Central memory CD8-positive, alpha-beta T cell (primary cell): Measurements from ENCODE around the gene KCND1.
"Not testable (repeated sequence)": the region's sequence is repeated elsewhere in the genome, so short reads cannot be mapped to it uniquely, and the experiment has no call there.

Experiments used
- ATAC-seq: fragments of 150-1000 bp; cut with Tn5 transposase; replicated peaks from 2 replicates; pipeline ENCODE4 v1.10.0; 2022; ENCODE audit warnings: mild to moderate bottlenecking, moderate FRiP score, moderate number of reproducible peaks; ENCODE audit not compliant: poor library complexity, severe bottlenecking; ENCODE audit errors: extremely low read depth
- DNase-seq, 2 donors: peaks; one replicate each; pipeline ENCODE4 v3.0.0; 2021; ENCODE audit warnings: low spot score in 2 of 2
- H3K27ac Mint-ChIP-seq: one replicate; pipeline ENCODE4 v1.8.0; 2022; ENCODE audit warnings: low read depth, mild to moderate bottlenecking, moderate library complexity, mixed read lengths
- H3K27me3 Mint-ChIP-seq: one replicate; pipeline ENCODE4 v1.8.0; 2022; ENCODE audit warnings: mixed read lengths
- H3K36me3 Mint-ChIP-seq: one replicate; pipeline ENCODE4 v1.8.0; 2022; ENCODE audit warnings: mild to moderate bottlenecking, moderate library complexity, mixed read lengths; ENCODE audit not compliant: insufficient read depth
- H3K4me1 Mint-ChIP-seq: one replicate; pipeline ENCODE4 v1.8.0; 2022; ENCODE audit warnings: mixed read lengths
- H3K4me3 Mint-ChIP-seq: one replicate; pipeline ENCODE4 v1.8.0; 2022; ENCODE audit warnings: mild to moderate bottlenecking, moderate library complexity, mixed read lengths
- H3K9me3 Mint-ChIP-seq: one replicate; pipeline ENCODE4 v1.8.0; 2022; ENCODE audit warnings: mixed read lengths

KCND1 gene

DNA sequence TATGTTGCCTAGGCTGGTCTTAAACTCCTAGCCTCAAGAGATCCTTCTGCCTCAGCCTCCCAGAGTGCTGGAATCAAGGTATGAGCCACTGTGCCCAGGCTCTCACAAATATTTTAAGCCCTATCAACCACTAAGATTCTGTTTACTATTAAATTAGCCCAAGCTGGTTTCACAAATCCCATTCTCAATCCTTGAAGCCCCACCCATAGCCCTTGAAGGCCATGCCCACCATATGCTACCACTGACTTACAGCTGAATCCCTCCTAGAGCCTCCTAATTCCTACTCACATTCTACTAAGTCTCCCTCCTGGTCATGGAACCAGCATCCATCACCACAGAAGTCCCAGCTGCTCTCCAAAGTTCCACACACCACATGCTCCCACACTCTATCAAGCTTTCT lies 20.7 kb upstream of the KCND1 start:
- Mint-ChIP-seq H3K4me3 (no peak overlapping the region), H3K27me3 (no peaks in the 10 kb centered on the region), H3K9me3 (no peaks in the 10 kb centered on the region), H3K27ac (no peak overlapping the region), H3K36me3 (peaks cover 44% of the 10 kb centered on the region), H3K4me1 (peaks cover 14% of the 10 kb centered on the region)
- DNase-seq, result no peak
- no peak for ATAC-seq

DNA sequence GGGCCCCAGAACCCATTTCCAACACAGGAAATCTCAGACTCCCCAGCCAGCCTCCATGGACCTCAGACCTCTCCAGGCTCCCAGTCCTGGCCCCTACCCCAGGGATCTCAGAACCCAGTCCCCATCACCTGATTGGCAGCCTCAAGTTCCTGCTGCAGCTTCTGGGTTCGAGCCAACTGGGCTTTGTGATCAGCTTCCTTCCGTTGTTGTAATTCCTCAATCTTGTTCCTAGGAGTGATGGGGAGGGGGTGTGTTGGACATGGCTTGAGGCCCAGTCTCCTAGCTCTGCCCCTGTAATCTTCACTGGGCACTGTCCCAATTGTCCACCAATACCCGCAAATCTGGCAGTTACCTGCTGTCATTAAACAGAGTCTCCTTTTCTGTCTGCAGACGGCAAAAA lies 17.8 kb upstream of the KCND1 start:
- H3K9me3 Mint-ChIP-seq, result no peaks in the 10 kb centered on the region
- H3K4me1 Mint-ChIP-seq, result no peaks in the 10 kb centered on the region
- DNase-seq (no peak), ATAC-seq (no peak)
- H3K36me3 Mint-ChIP-seq, result peaks cover 51% of the 10 kb centered on the region
- no peaks in the 10 kb centered on the region for H3K27me3 Mint-ChIP-seq
- H3K27ac Mint-ChIP-seq, result no peak overlapping the region
- no peak overlapping the region for H3K4me3 Mint-ChIP-seq

DNA sequence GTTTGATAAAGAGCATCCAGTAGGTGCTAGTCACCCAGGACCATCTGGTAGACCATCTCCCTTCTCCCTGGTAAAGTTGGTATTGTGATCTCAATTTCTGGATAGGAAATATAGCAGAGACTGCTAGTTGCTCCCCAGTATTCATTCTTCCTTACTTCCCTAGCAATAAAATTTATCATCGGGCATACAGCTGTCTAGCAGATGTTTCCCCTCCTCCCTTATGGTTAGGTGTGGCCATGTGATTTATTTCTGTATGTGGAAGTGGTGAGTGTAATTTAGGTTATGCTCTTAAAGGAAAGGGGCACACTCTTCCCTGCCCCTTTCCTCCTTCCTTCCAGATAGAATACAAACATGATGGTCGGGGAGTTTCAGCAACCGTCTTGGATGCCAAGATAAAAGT lies 12.3 kb upstream of the KCND1 start:
- H3K9me3 Mint-ChIP-seq, result no peaks in the 10 kb centered on the region

DNA sequence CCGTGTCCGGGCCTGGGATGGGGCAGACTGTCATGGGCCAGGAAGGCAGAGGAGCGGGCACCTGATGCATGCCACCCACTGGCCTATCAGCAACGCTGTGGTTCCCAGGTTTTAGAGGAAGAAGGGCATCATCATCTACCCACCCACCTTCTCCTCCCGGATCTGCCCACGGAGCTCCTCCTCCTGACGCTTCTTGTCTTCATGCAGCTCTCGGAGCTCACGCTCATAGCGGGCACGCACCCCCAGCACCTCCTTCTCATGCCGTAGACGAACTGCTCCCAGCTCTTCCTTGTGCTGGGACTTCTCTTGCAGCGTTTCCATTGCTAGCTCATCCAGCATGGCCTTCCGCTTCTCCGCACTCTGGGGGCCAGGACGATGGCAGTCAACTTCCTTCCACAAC lies 11.4 kb upstream of the KCND1 start:
- Mint-ChIP-seq H3K27me3 (no peaks in the 10 kb centered on the region), H3K9me3 (no peaks in the 10 kb centered on the region), H3K4me1 (no peaks in the 10 kb centered on the region), H3K4me3 (no peak overlapping the region), H3K36me3 (peaks cover 50% of the 10 kb centered on the region), H3K27ac (no peak overlapping the region)
- DNase-seq, result no peak
- ATAC-seq, result no peak

More for the DNA sequence above, 12.3 kb upstream of the KCND1 start:
- DNase-seq (no peak), ATAC-seq (no peak)
- H3K4me3 Mint-ChIP-seq, result no peak overlapping the region
- H3K27me3 Mint-ChIP-seq, result no peaks in the 10 kb centered on the region
- peaks cover 48% of the 10 kb centered on the region for H3K36me3 Mint-ChIP-seq
- no peak overlapping the region for H3K27ac Mint-ChIP-seq
- H3K4me1 Mint-ChIP-seq, result no peaks in the 10 kb centered on the region

DNA sequence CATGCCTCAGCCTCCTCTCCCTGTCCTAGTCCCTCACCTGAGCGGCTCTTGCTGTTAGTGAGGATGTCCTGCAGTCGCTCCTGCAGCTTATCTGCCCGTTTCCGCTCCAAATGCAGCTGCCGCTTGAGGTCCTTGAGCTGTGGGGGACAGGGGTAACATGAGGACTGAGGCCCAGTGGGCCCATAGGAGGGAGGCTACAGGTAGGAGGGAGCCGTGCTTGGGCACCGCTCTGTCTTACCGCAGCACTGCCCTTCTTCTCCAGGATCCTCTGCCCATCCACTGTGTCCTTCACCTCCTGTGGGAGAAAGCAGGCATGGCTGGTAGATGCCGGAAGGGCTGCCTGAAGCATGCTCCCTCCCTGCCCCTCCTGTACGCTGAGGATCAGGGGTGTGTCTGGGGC lies 9.5 kb upstream of the KCND1 start:
- no peak for ATAC-seq
- Mint-ChIP-seq H3K27ac (no peak overlapping the region), H3K36me3 (peaks cover 52% of the 10 kb centered on the region), H3K4me3 (no peak overlapping the region), H3K27me3 (no peaks in the 10 kb centered on the region), H3K9me3 (no peaks in the 10 kb centered on the region), H3K4me1 (no peaks in the 10 kb centered on the region)
- no peak for DNase-seq

DNA sequence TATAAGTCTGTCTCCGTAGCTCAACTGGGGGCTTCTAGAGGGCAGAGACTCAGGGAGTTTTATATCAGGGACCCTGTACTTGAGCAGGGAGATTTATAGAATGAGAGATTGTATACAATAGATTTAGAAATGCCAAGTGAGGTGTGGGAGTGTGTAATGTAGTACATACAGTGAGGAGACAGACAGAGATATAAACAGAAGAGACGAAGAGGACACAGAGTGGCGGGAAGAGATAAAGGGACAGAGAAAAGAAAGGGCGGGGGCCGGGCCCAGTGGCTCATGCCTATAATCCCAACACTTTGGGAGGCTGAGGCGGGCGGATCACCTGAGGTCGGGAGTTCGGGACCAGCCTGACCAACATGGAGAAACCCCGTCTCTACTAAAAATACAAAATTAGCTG lies 8.7 kb upstream of the KCND1 start:
- H3K36me3 Mint-ChIP-seq, result peaks cover 49% of the 10 kb centered on the region
- not testable (repeated sequence) for H3K4me1 Mint-ChIP-seq, H3K27ac Mint-ChIP-seq, H3K9me3 Mint-ChIP-seq, H3K27me3 Mint-ChIP-seq, ATAC-seq, H3K4me3 Mint-ChIP-seq, DNase-seq

DNA sequence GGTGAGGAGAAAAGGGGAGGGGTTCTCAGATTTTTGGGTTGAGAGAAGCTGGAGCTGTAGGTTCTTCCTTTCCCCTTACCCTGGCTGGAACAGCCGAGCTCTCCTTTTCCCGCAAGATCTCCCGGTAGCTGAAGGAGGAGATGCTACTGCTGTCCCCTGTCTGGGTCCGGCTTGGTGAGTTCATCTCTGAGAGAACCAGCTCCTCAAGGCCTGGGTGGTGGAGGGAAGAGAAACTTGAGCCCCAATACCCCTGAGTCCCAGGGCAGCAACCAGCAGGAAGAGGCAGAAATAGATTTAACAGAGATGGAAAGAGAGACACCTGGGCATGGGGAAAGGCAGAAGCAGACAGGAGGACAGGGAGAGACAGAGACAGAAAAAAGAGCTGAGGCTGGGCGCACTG lies 6.6 kb upstream of the KCND1 start:
- Mint-ChIP-seq H3K36me3 (peaks cover 48% of the 10 kb centered on the region), H3K4me1 (no peaks in the 10 kb centered on the region), H3K9me3 (no peaks in the 10 kb centered on the region), H3K4me3 (no peak overlapping the region), H3K27me3 (no peaks in the 10 kb centered on the region), H3K27ac (no peak overlapping the region)
- no peak for DNase-seq
- ATAC-seq, result no peak

DNA sequence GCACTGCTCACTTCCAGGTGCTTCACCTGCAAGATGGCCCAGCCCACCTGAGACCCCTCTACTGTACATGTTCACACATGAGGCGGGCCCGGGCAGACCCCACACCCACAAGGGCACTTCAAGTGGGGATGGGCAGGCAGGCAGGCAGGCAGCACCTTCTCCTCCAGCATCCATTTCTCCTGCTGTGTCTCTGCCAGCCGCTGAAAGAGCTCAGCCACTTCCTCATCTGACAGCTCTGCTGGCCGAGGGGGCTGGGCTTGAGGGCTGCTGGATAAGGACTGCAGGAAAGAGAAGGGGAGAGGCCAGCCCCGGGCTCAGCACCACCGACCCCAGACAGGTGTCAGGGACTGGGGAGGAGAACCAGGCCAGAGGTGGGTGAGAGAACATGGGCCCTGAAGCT lies 4.4 kb upstream of the KCND1 start:
- Mint-ChIP-seq H3K9me3 (no peaks in the 10 kb centered on the region), H3K4me3 (no peak overlapping the region), H3K36me3 (peaks cover 40% of the 10 kb centered on the region), H3K27me3 (no peaks in the 10 kb centered on the region), H3K27ac (peak overlapping the region; percentile 16), H3K4me1 (peaks cover 6% of the 10 kb centered on the region)
- DNase-seq (no peak), ATAC-seq (no peak)

DNA sequence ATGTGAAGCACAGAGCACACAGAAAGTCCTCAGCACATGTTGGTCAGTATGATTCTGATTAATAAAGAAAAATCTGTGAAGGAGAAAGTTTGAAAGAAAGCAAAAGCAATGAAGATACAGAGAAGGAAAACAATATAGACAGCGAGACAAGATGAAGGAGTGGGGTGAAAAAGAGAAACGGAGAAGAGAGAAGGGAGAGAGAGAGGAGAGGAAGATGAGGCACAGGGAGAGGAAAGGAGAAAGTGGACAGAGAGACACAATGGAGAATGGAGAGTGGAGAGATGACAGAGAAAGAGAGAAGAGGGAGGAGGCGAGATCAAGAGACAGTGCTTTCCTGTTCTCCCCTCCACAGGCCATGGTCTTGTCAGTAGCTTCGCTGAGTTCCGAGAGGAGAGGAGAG lies 3.9 kb upstream of the KCND1 start:
- H3K27me3 Mint-ChIP-seq, result no peaks in the 10 kb centered on the region
- DNase-seq, result no peak
- H3K27ac Mint-ChIP-seq, result peak overlapping the region; percentile 16
- no peak for ATAC-seq
- H3K9me3 Mint-ChIP-seq, result no peaks in the 10 kb centered on the region
- H3K4me3 Mint-ChIP-seq, result no peak overlapping the region
- H3K36me3 Mint-ChIP-seq, result peaks cover 35% of the 10 kb centered on the region
- H3K4me1 Mint-ChIP-seq, result peaks cover 10% of the 10 kb centered on the region

DNA sequence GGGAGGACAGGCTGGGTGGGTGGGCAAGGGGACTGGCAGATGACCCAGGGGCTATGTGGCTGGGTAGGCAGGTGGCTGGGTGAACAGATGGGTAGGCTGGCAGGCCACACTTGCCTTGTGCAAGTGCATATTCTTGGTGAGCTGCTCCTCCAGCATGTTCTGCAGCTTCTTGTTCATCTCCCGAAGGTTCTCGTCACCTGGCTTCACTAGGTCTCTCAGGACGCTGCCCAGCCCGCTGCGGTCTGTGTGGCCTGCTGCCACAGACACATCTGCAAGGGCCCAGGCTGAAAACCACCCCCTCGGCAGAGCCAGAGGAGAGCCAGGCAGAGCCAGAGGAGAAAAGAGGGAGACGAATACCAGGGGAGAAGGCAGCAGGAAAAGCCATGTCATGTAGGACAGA lies 3.4 kb upstream of the KCND1 start:
- H3K27me3 Mint-ChIP-seq, result no peaks in the 10 kb centered on the region
- H3K4me3 Mint-ChIP-seq, result no peak overlapping the region
- peaks cover 10% of the 10 kb centered on the region for H3K4me1 Mint-ChIP-seq
- DNase-seq, result no peak
- peak overlapping the region; percentile 16 for H3K27ac Mint-ChIP-seq
- no peak for ATAC-seq
- peaks cover 32% of the 10 kb centered on the region for H3K36me3 Mint-ChIP-seq
- no peaks in the 10 kb centered on the region for H3K9me3 Mint-ChIP-seq

DNA sequence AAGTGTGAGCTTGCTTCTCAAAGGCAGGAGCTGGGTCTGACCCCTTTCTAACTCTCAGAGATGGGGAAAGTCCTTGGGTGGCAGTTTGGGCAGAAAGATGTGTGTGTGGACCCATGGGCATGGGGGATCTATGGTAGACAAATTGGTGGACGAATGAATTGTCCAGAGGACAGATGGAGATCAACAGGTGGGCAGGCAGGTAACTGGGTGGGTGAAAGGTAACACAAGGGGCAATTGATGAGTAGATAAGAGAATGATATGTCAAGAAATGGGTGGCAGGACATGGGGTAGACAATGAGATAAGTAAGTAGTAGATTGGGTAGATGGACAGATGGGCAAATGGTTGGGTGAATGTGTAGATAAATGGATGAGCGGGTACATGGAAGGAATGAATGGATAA lies 2.9 kb upstream of the KCND1 start:
- ATAC-seq (no peak), DNase-seq (no peak)
- Mint-ChIP-seq H3K27ac (no peak overlapping the region), H3K4me1 (peaks cover 10% of the 10 kb centered on the region), H3K9me3 (no peaks in the 10 kb centered on the region), H3K27me3 (no peaks in the 10 kb centered on the region), H3K36me3 (peaks cover 30% of the 10 kb centered on the region), H3K4me3 (no peak overlapping the region)

DNA sequence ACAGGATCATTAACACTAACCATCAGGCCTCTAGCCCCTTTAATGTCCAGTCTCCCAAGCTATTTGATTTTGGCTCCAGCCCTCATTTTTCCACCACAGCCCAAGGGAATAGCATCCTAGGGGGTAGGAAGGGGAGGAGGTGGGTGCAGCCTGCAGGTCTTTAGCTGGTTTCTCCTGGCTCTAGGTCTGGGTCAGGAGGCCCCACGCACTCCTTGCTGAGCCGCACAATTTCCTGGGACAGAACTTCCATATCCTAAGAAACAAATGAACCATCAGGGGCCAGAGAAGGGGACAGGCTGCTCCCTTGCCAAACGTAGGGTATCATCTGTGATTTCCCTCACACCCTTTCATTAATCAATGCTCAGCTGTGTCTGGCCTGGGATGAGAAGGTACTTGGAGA lies 2.4 kb upstream of the KCND1 start:
- no peak overlapping the region for H3K4me3 Mint-ChIP-seq
- no peak overlapping the region for H3K27ac Mint-ChIP-seq
- DNase-seq, result no peak
- no peak for ATAC-seq
- H3K36me3 Mint-ChIP-seq, result peaks cover 29% of the 10 kb centered on the region
- H3K4me1 Mint-ChIP-seq, result peaks cover 10% of the 10 kb centered on the region
- H3K9me3 Mint-ChIP-seq, result no peaks in the 10 kb centered on the region
- H3K27me3 Mint-ChIP-seq, result no peaks in the 10 kb centered on the region

DNA sequence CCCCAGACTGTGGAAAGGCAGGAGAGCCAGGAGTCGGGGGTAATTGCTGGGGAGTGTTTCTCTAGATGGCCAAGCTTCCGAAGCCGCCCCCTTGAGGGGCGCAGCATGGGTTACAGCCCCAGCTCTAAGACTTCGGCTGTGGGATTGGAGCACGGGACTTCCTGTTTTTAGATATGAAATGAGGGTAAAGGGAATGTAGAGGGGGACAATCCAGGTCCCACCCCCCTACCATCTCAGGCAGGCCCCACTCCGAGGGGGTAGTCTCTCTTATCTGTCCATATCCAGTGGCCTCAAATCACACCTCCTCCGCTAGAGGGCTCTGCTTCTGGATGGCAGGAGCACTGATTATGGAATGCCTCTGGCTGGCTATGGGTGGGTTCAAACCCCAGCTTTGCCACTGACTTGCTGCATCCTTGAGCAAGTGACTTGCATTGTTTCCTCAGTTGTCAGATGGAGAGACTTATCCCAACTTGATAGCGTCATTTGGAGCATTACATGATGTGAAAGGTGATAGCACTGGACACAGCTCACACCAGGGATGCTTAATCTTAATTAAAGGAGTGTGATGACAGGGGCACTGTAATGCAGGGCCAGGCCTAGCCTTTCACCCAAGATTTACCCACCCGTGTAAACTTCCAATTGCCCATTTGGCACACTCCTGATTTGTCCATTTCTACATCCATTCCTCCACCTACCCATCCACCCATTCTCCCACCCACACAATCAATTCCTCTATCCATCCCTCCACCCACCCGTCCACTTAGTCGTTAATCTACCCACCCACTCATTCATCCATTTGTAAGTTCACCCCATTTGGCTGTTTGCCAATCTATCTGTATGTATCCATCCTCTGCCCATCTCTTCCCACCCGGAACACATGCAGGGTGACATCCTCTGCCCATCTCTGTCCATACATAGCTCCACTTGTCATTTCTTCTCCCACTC lies 848 bp upstream of the KCND1 start:
- Mint-ChIP-seq H3K27ac (no peak overlapping the region), H3K9me3 (no peaks in the 10 kb centered on the region), H3K27me3 (no peaks in the 10 kb centered on the region), H3K4me1 (peaks cover 10% of the 10 kb centered on the region), H3K36me3 (peaks cover 16% of the 10 kb centered on the region), H3K4me3 (peak overlapping the region; percentile 61)
- no peak for ATAC-seq
- DNase-seq, result no peak
